SKM-1 treated with dmso at 0.1 percent for 144 hours (cell line): ENCODE measurements around the gene ATRNL1.
"Not testable (repeated sequence)": the region's sequence is repeated elsewhere in the genome, so short reads cannot be mapped to it uniquely, and the experiment has no call there.

ENCODE experiments used
- DNase-seq: peaks from one replicate; lab custom pipeline; 2025; ENCODE audit not compliant: unreplicated experiment; lab: John Stamatoyannopoulos, UW

ATRNL1 gene

GRCh38 chr10:115711306-115711705, 618.1 kb downstream of the ATRNL1 start:
- no peak for DNase-seq

GRCh38 chr10:115720121-115720520, 627.0 kb downstream of the ATRNL1 start:
- no peak for DNase-seq

DNA sequence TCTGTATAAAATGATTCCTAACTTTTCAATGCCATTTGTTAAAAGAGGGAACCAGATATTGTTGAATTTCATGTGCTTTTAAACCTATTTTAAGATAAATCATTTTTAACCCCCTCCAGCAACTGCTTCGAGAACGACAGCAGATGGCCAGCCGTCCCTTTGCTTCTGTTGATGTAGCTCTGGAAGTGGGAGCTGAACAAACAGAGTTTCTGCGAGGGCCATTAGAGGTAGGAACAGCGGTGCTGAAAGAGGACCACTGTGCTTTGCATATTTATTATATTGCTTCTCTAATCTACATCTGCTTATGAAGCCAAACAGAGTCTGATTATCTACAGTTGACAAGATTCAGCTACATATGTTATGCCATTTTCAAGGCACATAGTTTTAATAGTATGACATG, 634.0 kb downstream of the ATRNL1 start:
- DNase-seq = no peak

DNA sequence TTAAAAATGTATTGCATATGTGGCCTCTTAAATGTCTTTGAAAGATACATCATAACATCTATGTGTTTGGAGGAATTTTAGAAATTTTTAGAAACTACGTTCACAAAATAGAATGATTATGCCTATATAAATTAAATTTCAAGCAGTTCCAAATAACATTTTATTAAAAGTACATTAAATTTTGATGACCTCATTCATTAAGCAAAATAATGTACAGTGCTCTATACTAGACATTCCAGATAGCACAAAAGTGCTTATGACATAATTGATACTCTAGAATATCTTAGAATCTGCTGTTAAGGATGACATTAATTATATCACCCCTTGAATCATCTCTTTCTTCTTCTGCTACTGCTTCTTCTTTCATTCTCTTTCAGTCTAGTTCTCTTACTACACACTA, 650.9 kb downstream of the ATRNL1 start:
- no peak for DNase-seq

DNA sequence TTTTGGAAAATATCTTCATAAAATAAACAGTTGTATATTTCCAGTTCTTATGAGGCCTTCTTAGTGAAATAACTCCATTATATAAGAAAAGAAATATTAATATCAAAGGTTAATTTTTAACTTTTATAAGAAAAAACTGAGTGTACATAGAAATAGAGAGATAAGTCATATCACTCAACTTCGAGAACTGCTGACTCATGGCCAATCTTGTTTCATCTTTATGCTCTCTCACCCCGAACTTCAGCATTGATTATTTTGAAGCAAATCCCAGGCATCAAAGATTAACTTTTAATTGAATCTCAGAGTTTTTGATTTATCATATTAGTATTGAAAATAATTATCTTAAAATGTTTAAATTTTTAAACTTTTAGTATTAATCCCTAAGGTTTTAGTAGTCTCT, 652.8 kb downstream of the ATRNL1 start:
- no peak for DNase-seq

DNA sequence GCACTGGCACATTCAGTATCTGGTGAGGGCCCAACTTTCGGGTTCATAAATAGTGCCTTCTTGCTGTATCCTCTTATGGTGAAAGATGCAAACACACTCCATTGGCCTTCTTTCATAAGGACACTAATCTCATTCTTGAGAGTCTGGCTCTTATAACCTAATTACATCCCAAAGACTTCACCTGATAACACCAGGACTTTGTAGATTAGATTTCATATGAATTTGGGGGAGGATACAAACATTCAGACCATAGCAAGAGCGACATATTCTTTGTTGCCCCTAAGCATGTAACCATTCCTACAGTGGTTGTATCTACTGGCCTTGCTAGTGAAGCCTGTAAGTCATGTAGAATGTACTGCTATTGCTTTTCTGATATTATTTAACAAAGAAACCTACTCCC, 654.6 kb downstream of the ATRNL1 start:
- no peak for DNase-seq

DNA sequence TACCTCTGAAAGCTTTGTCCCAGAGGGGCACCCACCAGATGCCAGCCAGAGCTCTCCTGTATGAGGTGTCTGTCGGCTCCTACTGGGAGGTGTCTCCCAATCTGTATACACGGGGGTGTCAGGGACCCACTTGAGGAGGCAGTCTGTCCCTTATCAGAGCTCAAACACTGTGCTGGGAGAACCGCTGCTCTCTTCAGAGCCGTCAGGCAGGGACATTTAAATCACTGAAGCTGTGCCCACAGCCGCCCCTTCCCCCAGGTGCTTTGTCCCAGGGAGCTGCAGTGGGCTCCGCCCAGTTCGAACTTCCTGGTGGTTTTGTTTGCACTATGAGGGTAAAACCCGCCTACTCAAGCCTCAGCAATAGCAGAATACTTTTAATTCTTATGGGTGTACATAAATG, 665.3 kb downstream of the ATRNL1 start:
- not testable (repeated sequence) for DNase-seq

- DNase-seq = no peak
Measured at GRCh38 chr10:115760131-115760530, 667.0 kb downstream of the ATRNL1 start.

- DNase-seq = no peak
Measured at GRCh38 chr10:115761166-115761565, 668.0 kb downstream of the ATRNL1 start.

DNA sequence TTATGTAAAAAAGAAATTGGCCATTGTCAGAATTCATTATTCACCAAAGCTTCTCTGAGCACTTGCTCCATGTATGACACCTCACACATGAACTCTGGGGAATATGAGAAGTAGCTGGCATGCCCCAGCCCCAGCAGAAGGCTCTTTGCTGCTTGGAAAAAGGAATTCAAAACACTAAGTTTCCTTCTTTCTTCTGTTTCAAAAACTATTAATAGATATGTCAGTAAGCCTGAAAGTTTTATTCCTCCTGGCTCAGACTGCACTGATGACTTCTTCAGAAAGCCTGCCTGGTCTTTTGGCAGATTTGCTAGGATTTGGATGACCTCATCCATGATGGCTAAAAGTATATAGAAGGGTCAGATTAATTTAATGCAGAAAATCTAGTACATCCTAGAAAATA, 668.9 kb downstream of the ATRNL1 start:
- no peak for DNase-seq

DNA sequence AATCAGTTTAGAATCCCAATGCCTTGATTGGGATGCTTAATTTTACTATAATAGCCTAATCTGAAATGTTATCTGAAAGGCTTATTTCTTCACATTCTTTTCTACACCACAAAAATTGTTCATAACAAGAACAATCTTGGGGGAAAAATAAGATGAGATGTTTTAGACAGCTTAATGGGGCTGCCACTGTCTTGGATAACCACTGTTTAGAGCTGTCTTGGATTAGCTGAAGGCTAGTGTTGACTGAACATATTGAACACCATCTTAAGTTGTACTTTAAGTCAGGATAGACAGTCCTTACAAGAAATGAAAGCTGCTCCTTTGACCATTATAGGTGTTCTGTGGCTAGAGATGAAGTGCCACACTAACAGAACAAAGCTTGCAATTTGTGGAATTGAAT, 678.6 kb downstream of the ATRNL1 start:
- no peak for DNase-seq

GRCh38 chr10:115772606-115773005, 679.4 kb downstream of the ATRNL1 start:
- DNase-seq = no peak

GRCh38 chr10:115773832-115774231, 680.7 kb downstream of the ATRNL1 start:
- no peak for DNase-seq

DNA sequence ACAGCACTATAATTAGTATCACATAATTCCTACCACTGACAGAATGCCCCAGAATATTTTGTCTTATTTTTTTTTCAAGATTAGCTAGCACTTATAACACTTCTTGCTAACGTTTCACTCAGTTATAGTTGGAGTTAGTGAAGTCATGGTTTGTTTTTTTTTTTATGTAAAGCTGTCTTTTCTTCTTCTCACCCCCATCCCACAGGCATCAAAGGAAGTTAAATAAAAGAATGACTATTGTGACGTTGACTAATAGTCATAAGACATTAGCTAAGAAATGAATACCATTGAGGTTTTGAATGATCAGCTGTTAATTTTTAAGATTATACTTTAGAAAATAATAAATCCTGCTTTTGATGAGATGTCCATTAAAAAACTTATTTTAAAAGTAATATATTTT, 681.6 kb downstream of the ATRNL1 start:
- no peak for DNase-seq

DNA sequence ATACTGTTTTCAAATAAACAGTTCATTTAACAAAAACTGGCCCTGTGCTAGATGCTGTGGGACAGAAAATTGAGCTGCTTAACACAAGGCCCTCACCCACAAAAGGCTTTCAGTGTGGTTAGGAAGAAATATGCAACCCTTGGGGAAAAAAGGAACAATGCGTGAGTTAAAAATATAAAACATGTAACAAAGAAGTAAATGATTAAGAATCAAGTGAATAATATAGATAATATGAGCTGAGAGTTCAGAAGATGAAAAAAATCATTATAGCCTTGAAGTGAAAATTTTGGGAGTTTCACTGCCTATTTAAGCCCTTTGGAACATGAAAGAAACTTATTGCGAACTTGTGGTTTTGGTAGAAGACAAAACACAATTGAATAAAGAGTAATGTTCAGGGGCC, 684.5 kb downstream of the ATRNL1 start:
- no peak for DNase-seq

DNA sequence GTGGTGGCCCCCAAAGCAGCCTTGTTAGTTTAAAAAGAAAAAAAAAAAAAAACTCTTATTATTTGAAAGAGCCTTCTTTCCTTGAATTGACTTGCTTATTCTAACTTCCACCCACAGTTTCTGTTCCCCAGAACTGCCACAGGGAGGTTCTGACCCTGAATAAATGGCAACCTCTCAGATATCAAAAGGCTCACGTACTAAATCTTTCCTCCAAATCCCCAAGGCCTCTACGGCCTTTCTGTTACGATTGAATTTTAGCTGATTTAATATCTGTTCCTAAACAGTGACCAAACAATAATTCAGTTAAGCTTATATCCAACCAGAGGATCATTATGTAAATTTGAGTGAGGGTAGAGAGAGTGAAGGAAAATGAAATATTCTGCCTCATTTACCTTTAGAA, 697.1 kb downstream of the ATRNL1 start:
- DNase-seq = no peak

GRCh38 chr10:115795964-115796363, 702.8 kb downstream of the ATRNL1 start:
- no peak for DNase-seq

DNA sequence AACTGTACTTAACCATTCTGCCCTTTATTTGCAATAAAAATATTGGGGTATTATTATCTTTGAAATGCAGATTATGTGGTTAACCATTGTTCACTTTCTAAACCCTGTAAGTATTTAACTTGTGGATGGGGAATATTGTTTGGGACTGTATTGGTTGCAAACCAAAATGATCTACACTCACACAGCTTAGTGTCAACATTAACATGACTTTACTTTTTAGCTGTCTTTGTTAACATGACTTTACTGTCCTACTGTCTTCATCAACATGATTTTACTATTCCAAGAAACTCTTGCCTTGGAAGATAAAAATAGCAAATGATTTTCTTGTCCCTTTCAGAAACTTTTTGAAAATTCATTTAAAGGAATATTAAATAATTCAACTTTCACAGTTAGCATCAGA, 708.3 kb downstream of the ATRNL1 start:
- DNase-seq = no peak

GRCh38 chr10:115801992-115802391, 708.8 kb downstream of the ATRNL1 start:
- no peak for DNase-seq

DNA sequence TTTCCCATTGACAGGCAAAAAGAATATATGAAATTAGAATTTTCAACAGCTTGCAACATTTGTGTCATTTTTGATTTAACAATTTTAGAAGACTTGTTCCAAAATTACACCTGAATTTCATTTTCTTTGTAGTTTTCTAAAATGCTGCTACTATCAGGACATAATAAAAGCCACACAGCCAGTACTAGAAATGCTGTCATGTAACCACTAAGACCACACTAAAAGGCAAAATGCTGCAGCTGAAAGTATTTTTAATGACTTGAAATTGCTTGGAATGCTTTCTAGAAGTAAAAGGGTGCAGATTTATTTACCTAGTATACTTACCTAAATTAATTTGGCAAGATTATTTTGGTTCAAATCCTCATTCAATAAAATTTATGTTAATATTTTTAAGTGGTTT, 709.7 kb downstream of the ATRNL1 start:
- DNase-seq = no peak

GRCh38 chr10:115814542-115814941, 721.4 kb downstream of the ATRNL1 start:
- DNase-seq = no peak

DNA sequence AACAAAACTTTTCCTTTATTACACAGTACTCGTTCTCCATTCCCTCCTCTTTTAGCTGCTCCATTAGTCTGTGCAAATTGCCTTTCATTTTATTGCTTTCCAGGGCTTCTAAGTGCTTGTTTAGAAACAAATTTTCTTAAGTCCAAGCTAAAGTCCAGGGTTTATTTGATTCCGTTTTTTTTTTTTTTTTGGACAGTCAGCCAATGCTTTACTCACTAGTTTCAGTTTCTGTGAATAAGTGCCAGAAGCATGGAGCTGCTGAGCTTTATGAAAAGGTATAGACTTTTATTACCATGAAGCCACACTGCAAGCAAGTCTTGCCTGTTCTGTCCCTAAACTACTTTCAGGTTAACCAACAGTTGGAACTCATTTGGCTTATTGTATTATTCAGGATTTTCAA, 724.8 kb downstream of the ATRNL1 start:
- DNase-seq = no peak

- no peak for DNase-seq
Measured at GRCh38 chr10:115826396-115826795, 733.2 kb downstream of the ATRNL1 start.
